ENCODE results near the gene OSBPL10. TPM values are rescaled to one million over a fixed set of nuclear protein-coding genes. Genes with fewer than 3 reads are reported as not detected.

The OSBPL10 gene
- total RNA-seq, 1 donor from 2014 or later, result 52.7 TPM

- TF ChIP-seq CTCF (IDR thresholded peaks at IDR 0.05; ENCODE audit: insufficient read depth, low read depth, low read length), result no peak
- no peak for TF ChIP-seq EZH2 (IDR thresholded peaks at IDR 0.05; ENCODE audit: insufficient read depth, low read length)
- no peak overlapping the region for H3K27ac ChIP-seq (ENCODE audit: low read depth, low read length)
- H3K27me3 ChIP-seq (ENCODE audit: insufficient read depth, low read length), result no peaks in the 10 kb centered on the region
- no peak overlapping the region for H3K4me3 Mint-ChIP-seq (ENCODE audit: unreplicated experiment)
- H3K27me3 Mint-ChIP-seq (ENCODE audit: low read depth, unreplicated experiment), result no peaks in the 10 kb centered on the region
- H3K4me1 Mint-ChIP-seq (ENCODE audit: low read depth, unreplicated experiment), result peaks cover 15% of the 10 kb centered on the region
- no peak overlapping the region for H3K9ac ChIP-seq (ENCODE audit: low read length)
- no peaks in the 10 kb centered on the region for H4K20me1 ChIP-seq (ENCODE audit: insufficient read depth, low read length)
- H3K9me3 ChIP-seq (ENCODE audit: insufficient read depth, low read depth, low read length), result no peaks in the 10 kb centered on the region
- no peaks in the 10 kb centered on the region for H3K79me2 ChIP-seq (ENCODE audit: insufficient read depth, low read length)
- H3K27ac Mint-ChIP-seq (ENCODE audit: unreplicated experiment), result no peak overlapping the region
- H3K36me3 ChIP-seq (ENCODE audit: insufficient read depth, low read length), result no peaks in the 10 kb centered on the region
- no peak overlapping the region for H3K4me2 ChIP-seq (ENCODE audit: low read length)
- peaks cover 2% of the 10 kb centered on the region for H3K9me3 Mint-ChIP-seq (ENCODE audit: unreplicated experiment)
- peaks cover 7% of the 10 kb centered on the region for H3K36me3 Mint-ChIP-seq (ENCODE audit: low read depth, unreplicated experiment)
- H3K4me1 ChIP-seq (ENCODE audit: insufficient read depth, low read length), result no peaks in the 10 kb centered on the region
- no peak overlapping the region for H3K4me3 ChIP-seq (ENCODE audit: insufficient read depth, low read depth, low read length)
- FAIRE-seq (no peak), DNase-seq (ENCODE audit: low read depth) (no peak)
- no peak overlapping the region for H2AFZ ChIP-seq (ENCODE audit: low read depth, low read length)
These were observed 255.5 kb downstream of the OSBPL10 start for GRCh38 chr3:31725568-31725967.

GRCh38 chr3:31724651-31725050 lies 256.4 kb downstream of the OSBPL10 start:
- H3K9ac ChIP-seq (ENCODE audit: low read length), result no peak overlapping the region
- no peaks in the 10 kb centered on the region for H3K9me3 Mint-ChIP-seq (ENCODE audit: unreplicated experiment)
- no peaks in the 10 kb centered on the region for H3K9me3 ChIP-seq (ENCODE audit: insufficient read depth, low read depth, low read length)
- peaks cover 4% of the 10 kb centered on the region for H3K36me3 Mint-ChIP-seq (ENCODE audit: low read depth, unreplicated experiment)
- no peak overlapping the region for H3K4me3 Mint-ChIP-seq (ENCODE audit: unreplicated experiment)
- TF ChIP-seq CTCF (IDR thresholded peaks at IDR 0.05; ENCODE audit: insufficient read depth, low read depth, low read length), result peak; percentile 21
- TF ChIP-seq EZH2 (IDR thresholded peaks at IDR 0.05; ENCODE audit: insufficient read depth, low read length), result no peak
- H3K4me1 Mint-ChIP-seq (ENCODE audit: low read depth, unreplicated experiment), result peaks cover 15% of the 10 kb centered on the region
- no peaks in the 10 kb centered on the region for H3K36me3 ChIP-seq (ENCODE audit: insufficient read depth, low read length)
- no peaks in the 10 kb centered on the region for H3K79me2 ChIP-seq (ENCODE audit: insufficient read depth, low read length)
- H3K4me1 ChIP-seq (ENCODE audit: insufficient read depth, low read length), result no peaks in the 10 kb centered on the region
- H3K27me3 Mint-ChIP-seq (ENCODE audit: low read depth, unreplicated experiment), result no peaks in the 10 kb centered on the region
- H3K27ac ChIP-seq (ENCODE audit: low read depth, low read length), result no peak overlapping the region
- no peaks in the 10 kb centered on the region for H4K20me1 ChIP-seq (ENCODE audit: insufficient read depth, low read length)
- no peak overlapping the region for H3K4me2 ChIP-seq (ENCODE audit: low read length)
- H3K27me3 ChIP-seq (ENCODE audit: insufficient read depth, low read length), result no peaks in the 10 kb centered on the region
- no peak overlapping the region for H3K27ac Mint-ChIP-seq (ENCODE audit: unreplicated experiment)
- DNase-seq (ENCODE audit: low read depth), result no peak
- no peak overlapping the region for H2AFZ ChIP-seq (ENCODE audit: low read depth, low read length)
- FAIRE-seq, result no peak
- no peak overlapping the region for H3K4me3 ChIP-seq (ENCODE audit: insufficient read depth, low read depth, low read length)

- FAIRE-seq (no peak), DNase-seq (ENCODE audit: low read depth) (no peak)
- Mint-ChIP-seq H3K27ac (ENCODE audit: unreplicated experiment) (no peak overlapping the region), H3K9me3 (ENCODE audit: unreplicated experiment) (no peaks in the 10 kb centered on the region), H3K4me1 (ENCODE audit: low read depth, unreplicated experiment) (peaks cover 15% of the 10 kb centered on the region), H3K4me3 (ENCODE audit: unreplicated experiment) (no peak overlapping the region), H3K36me3 (ENCODE audit: low read depth, unreplicated experiment) (peaks cover 4% of the 10 kb centered on the region), H3K27me3 (ENCODE audit: low read depth, unreplicated experiment) (no peaks in the 10 kb centered on the region)
- Histone ChIP-seq H3K4me2 (ENCODE audit: low read length) (no peak overlapping the region), H3K9me3 (ENCODE audit: insufficient read depth, low read depth, low read length) (no peaks in the 10 kb centered on the region), H4K20me1 (ENCODE audit: insufficient read depth, low read length) (no peaks in the 10 kb centered on the region), H3K9ac (ENCODE audit: low read length) (no peak overlapping the region), H3K27me3 (ENCODE audit: insufficient read depth, low read length) (no peaks in the 10 kb centered on the region), H2AFZ (ENCODE audit: low read depth, low read length) (no peak overlapping the region), H3K4me3 (ENCODE audit: insufficient read depth, low read depth, low read length) (no peak overlapping the region), H3K36me3 (ENCODE audit: insufficient read depth, low read length) (no peaks in the 10 kb centered on the region), H3K4me1 (ENCODE audit: insufficient read depth, low read length) (no peaks in the 10 kb centered on the region), H3K79me2 (ENCODE audit: insufficient read depth, low read length) (no peaks in the 10 kb centered on the region), H3K27ac (ENCODE audit: low read depth, low read length) (no peak overlapping the region)
- TF ChIP-seq EZH2 (IDR thresholded peaks at IDR 0.05; ENCODE audit: insufficient read depth, low read length) (no peak), CTCF (IDR thresholded peaks at IDR 0.05; ENCODE audit: insufficient read depth, low read depth, low read length) (no peak)
These were observed 256.9 kb downstream of the OSBPL10 start for GRCh38 chr3:31724116-31724515.

Data from astrocyte (in vitro differentiated cells and primary cell).